Measurements from ENCODE around the gene BORCS5.
"Not testable (repeated sequence)": the region's sequence is repeated elsewhere in the genome, so short reads cannot be mapped to it uniquely, and the experiment has no call there.

Gene BORCS5

DNA sequence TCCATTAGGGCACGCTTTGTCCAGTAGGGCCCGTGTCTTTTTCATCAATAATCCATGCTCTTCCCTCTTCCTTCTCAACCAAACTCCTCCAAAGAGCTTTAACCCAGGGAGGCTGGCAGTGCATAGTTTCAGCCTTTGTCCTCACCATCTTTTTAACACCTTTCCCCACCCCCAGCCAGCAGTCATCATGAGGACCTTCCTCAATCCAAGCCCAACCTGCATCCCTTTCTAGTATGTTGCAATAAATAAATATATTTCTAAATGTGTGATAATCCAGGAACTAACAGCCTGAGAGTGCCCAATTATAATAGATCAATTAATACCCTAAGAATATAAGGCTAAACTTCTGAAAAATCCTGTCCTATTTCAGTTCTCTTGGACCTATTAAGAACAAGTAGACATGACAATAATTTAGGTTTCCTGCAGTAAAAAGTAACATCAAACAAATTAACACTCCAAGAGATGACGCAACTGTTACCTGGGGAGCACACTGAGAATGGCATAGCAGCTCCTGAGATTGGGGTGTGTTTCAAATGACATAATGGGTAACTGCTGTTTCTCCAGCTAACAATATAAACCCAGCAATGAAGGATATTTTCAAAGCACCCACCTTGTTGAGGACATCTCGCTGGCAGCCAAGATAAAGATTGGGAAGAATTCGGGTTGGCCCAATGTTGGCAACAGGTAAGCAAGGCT lies 143.2 kb downstream of the BORCS5 start:
- Histone ChIP-seq H3K36me3 (ENCODE audit: insufficient read depth, low read length) (no peaks in the 10 kb centered on the region), H3K4me3 (ENCODE audit: low read depth, low read length, poor library complexity, severe bottlenecking) (no peak overlapping the region), H2AFZ (ENCODE audit: low read length) (no peak overlapping the region), H3K9me2 (ENCODE audit: low read depth, low read length) (no peaks in the 10 kb centered on the region), H3K9me3 (ENCODE audit: low read length) (no peaks in the 10 kb centered on the region), H3K27ac (ENCODE audit: low read depth, low read length, poor library complexity, severe bottlenecking) (no peak overlapping the region), H3F3A (ENCODE audit: insufficient read depth, low read length) (no peaks in the 10 kb centered on the region), H3K79me2 (ENCODE audit: insufficient read depth, low read length) (no peaks in the 10 kb centered on the region), H3K4me1 (ENCODE audit: insufficient read depth, low read length, severe bottlenecking) (peaks cover 4% of the 10 kb centered on the region), H3K4me2 (ENCODE audit: low read length) (no peak overlapping the region), H4K20me1 (ENCODE audit: insufficient read depth, low read length) (no peaks in the 10 kb centered on the region), H3K9ac (ENCODE audit: low read length) (no peak overlapping the region), H3K27me3 (ENCODE audit: insufficient read depth, low read length) (no peaks in the 10 kb centered on the region)
- TF ChIP-seq, protein P1, sequence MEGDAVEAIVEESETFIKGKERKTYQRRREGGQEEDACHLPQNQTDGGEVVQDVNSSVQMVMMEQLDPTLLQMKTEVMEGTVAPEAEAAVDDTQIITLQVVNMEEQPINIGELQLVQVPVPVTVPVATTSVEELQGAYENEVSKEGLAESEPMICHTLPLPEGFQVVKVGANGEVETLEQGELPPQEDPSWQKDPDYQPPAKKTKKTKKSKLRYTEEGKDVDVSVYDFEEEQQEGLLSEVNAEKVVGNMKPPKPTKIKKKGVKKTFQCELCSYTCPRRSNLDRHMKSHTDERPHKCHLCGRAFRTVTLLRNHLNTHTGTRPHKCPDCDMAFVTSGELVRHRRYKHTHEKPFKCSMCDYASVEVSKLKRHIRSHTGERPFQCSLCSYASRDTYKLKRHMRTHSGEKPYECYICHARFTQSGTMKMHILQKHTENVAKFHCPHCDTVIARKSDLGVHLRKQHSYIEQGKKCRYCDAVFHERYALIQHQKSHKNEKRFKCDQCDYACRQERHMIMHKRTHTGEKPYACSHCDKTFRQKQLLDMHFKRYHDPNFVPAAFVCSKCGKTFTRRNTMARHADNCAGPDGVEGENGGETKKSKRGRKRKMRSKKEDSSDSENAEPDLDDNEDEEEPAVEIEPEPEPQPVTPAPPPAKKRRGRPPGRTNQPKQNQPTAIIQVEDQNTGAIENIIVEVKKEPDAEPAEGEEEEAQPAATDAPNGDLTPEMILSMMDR (IDR thresholded peaks at IDR 0.05; ENCODE audit: low read length) = no peak

DNA sequence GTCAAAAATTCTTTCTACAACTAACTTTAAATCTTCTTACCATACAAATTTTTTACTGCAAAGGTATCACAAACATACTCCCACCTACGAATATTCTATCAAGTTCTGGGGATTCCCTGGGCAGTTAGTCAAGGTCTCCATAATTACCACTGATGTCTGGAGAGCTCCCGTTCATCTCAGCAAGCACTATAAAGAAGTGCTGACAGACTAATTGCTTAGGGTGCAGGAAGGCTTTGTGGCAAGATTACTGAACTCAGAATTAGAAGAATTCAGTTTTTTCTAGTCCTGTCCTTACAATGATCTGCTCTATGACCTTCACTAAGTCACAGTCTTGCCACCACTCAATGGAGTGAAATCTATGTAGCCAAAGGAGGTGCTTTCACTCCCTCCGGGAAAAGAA lies 144.2 kb downstream of the BORCS5 start:
- no peaks in the 10 kb centered on the region for H4K20me1 ChIP-seq (ENCODE audit: insufficient read depth, low read length)
- H3K9me3 ChIP-seq (ENCODE audit: low read length) = no peaks in the 10 kb centered on the region
- H3K79me2 ChIP-seq (ENCODE audit: insufficient read depth, low read length) = no peaks in the 10 kb centered on the region
- peaks cover 10% of the 10 kb centered on the region for H3K4me1 ChIP-seq (ENCODE audit: insufficient read depth, low read length, severe bottlenecking)
- no peaks in the 10 kb centered on the region for H3K27me3 ChIP-seq (ENCODE audit: insufficient read depth, low read length)
- no peak overlapping the region for H2AFZ ChIP-seq (ENCODE audit: low read length)
- no peaks in the 10 kb centered on the region; the same call in 1 of the 2 replicates for H3F3A ChIP-seq (ENCODE audit: insufficient read depth, low read length)
- H3K27ac ChIP-seq (ENCODE audit: low read depth, low read length, poor library complexity, severe bottlenecking) = no peak overlapping the region
- no peak overlapping the region for H3K9ac ChIP-seq (ENCODE audit: low read length)
- TF ChIP-seq EZH2 (IDR thresholded peaks at IDR 0.05; ENCODE audit: borderline replicate concordance, low read length) = no peak
- TF ChIP-seq, protein P1 (IDR thresholded peaks at IDR 0.05; ENCODE audit: low read length) = no peak
- no peak overlapping the region for H3K4me3 ChIP-seq (ENCODE audit: low read depth, low read length, poor library complexity, severe bottlenecking)
- no peaks in the 10 kb centered on the region for H3K36me3 ChIP-seq (ENCODE audit: insufficient read depth, low read length)
- no peaks in the 10 kb centered on the region for H3K9me2 ChIP-seq (ENCODE audit: low read depth, low read length)
- no peak overlapping the region for H3K4me2 ChIP-seq (ENCODE audit: low read length)

DNA sequence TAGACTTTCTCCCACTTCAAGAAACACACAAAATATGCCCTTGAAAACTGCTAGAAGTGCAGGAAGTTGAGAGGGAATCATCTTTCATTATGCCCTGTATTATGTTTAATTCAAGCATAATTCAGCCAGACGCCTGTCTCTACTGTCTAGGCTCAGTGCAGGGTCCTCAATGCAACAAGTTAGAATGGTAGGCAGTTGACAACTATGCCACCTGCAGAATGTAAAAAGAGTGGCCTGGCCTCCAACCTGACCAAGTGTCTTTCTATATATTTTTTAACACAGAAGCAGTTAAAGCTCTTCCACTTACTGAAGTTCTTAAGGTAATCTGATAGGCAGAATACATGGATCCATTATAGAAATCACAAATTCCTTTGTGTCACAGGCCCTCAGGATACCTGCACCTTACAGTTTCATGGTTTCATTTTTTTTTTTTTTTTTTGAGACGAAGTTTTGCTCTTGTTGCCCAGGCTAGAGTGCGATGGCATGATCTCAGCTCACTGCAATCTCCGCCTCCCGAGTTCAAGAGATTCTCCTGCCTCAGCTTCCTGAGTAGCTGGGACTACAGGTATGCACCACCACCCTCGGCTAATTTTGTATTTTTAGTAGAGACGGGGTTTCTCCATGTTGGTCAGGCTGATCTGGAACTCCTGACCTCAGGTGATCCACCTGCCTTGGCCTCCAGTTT lies 145.4 kb downstream of the BORCS5 start:
- not testable (repeated sequence) for H3K9me2 ChIP-seq (ENCODE audit: low read depth, low read length); H3K36me3 ChIP-seq (ENCODE audit: insufficient read depth, low read length); H3K9me3 ChIP-seq (ENCODE audit: low read length); H3F3A ChIP-seq (ENCODE audit: insufficient read depth, low read length); H3K27ac ChIP-seq (ENCODE audit: low read depth, low read length, poor library complexity, severe bottlenecking); H3K79me2 ChIP-seq (ENCODE audit: insufficient read depth, low read length); H3K4me3 ChIP-seq (ENCODE audit: low read depth, low read length, poor library complexity, severe bottlenecking); H3K4me2 ChIP-seq (ENCODE audit: low read length); H3K9ac ChIP-seq (ENCODE audit: low read length); H2AFZ ChIP-seq (ENCODE audit: low read length); H4K20me1 ChIP-seq (ENCODE audit: insufficient read depth, low read length); H3K27me3 ChIP-seq (ENCODE audit: insufficient read depth, low read length)
- H3K4me1 ChIP-seq (ENCODE audit: insufficient read depth, low read length, severe bottlenecking) = peaks cover 16% of the 10 kb centered on the region

DNA sequence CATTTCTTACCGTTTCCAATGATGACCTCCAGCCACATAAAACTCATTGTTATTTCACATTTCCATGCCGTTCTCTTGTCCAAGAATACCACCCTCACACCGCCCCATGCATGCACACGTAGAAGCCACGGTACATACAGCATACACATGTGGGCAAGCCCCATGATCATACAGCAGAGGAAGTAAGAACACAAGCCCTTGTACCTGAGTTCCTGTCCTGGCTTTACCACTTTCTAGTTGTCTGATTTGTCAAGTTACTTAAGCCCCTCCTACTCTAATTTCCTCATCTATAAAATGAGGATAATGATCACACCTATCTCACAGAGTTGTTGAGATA lies 145.9 kb downstream of the BORCS5 start:
- Histone ChIP-seq H3F3A (ENCODE audit: insufficient read depth, low read length) (no peaks in the 10 kb centered on the region; the same call in 1 of the 2 replicates), H4K20me1 (ENCODE audit: insufficient read depth, low read length) (no peaks in the 10 kb centered on the region), H3K27me3 (ENCODE audit: insufficient read depth, low read length) (no peaks in the 10 kb centered on the region), H3K9me3 (ENCODE audit: low read length) (no peaks in the 10 kb centered on the region), H3K9me2 (ENCODE audit: low read depth, low read length) (no peaks in the 10 kb centered on the region), H3K4me2 (ENCODE audit: low read length) (no peak overlapping the region), H3K9ac (ENCODE audit: low read length) (no peak overlapping the region), H3K79me2 (ENCODE audit: insufficient read depth, low read length) (no peaks in the 10 kb centered on the region), H3K4me3 (ENCODE audit: low read depth, low read length, poor library complexity, severe bottlenecking) (no peak overlapping the region), H3K27ac (ENCODE audit: low read depth, low read length, poor library complexity, severe bottlenecking) (no peak overlapping the region), H3K36me3 (ENCODE audit: insufficient read depth, low read length) (no peaks in the 10 kb centered on the region), H3K4me1 (ENCODE audit: insufficient read depth, low read length, severe bottlenecking) (peaks cover 16% of the 10 kb centered on the region), H2AFZ (ENCODE audit: low read length) (no peak overlapping the region)
- TF ChIP-seq EZH2 (IDR thresholded peaks at IDR 0.05; ENCODE audit: borderline replicate concordance, low read length) = no peak
- TF ChIP-seq, protein P1 (IDR thresholded peaks at IDR 0.05; ENCODE audit: low read length) = no peak

Data from OCI-LY1 (cell line).